Measurements from ENCODE around the gene TVP23C.
"Not testable (repeated sequence)": the region's sequence is repeated elsewhere in the genome, so short reads cannot be mapped to it uniquely, and the experiment has no call there.

DNA sequence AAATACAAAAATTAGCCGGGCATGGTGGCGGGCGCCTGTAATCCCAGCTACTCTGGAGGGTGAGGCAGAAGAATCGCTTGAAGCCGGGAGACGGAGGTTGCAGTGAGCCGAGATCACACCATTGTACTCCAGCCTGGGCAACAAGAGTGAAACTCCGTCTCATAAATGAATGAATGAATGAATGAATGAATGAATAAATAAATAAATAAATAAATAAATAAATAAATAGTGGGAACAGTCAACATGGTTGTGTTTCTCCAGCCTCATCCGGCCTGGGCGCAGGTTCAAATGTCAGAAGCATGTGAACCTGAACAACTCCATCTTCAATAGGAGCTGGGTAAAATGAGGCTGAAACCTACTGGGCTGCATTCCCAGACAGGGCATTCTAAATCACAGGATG, 1.8 kb downstream of the TVP23C start:
- not testable (repeated sequence) for TF ChIP-seq POLR2A (IDR thresholded peaks at IDR 0.05; ENCODE audit: low read depth, low read length); SPI1 (IDR thresholded peaks at IDR 0.05; ENCODE audit: low read depth, low read length); TAF1 (IDR thresholded peaks at IDR 0.05; ENCODE audit: low read depth, low read length); POLR2AphosphoS5 (IDR thresholded peaks at IDR 0.05; ENCODE audit: low read depth, low read length); PAX5 (IDR thresholded peaks at IDR 0.05; ENCODE audit: insufficient read depth, low read length, severe bottlenecking); POU2F2 (IDR thresholded peaks at IDR 0.05; ENCODE audit: low read depth, low read length)
